Endodermal cell (in vitro differentiated cells): Measurements from ENCODE around the gene AIG1. TPM values are rescaled to one million over a fixed set of nuclear protein-coding genes. Genes with fewer than 3 reads are reported as not detected.

ENCODE experiments used
- DNase-seq: peaks from one replicate; pipeline ENCODE4 v3.0.0-alpha.2; 2017
- H3K27ac ChIP-seq: 2 replicates; pipeline ENCODE4 v1.5.1; 2013; ENCODE audit warnings: mild to moderate bottlenecking, low read depth, low read length, moderate library complexity
- H3K27me3 ChIP-seq: 2 replicates; pipeline ENCODE4 v1.6.1; 2013; ENCODE audit warnings: mild to moderate bottlenecking, low read length, moderate library complexity; ENCODE audit not compliant: insufficient read depth, control insufficient read depth, poor library complexity, severe bottlenecking
- H3K36me3 ChIP-seq: 2 replicates; pipeline ENCODE4 v1.7.0; 2013; ENCODE audit warnings: mild to moderate bottlenecking, low read length, moderate library complexity; ENCODE audit not compliant: control insufficient read depth, insufficient read depth
- H3K4me1 ChIP-seq: one replicate; pipeline ENCODE4 v1.7.0; 2013; ENCODE audit warnings: low read length; ENCODE audit not compliant: control insufficient read depth, insufficient read depth
- H3K4me3 ChIP-seq: 2 replicates; pipeline ENCODE4 v1.5.1; 2013; ENCODE audit warnings: mild to moderate bottlenecking, low read length, moderate library complexity
- H3K9ac ChIP-seq: 2 replicates; pipeline ENCODE4 v1.6.1; 2013; ENCODE audit warnings: mild to moderate bottlenecking, low read length, moderate library complexity; ENCODE audit not compliant: poor library complexity, severe bottlenecking; ENCODE audit errors: extremely low read depth
- H3K9me3 ChIP-seq: 2 replicates; pipeline ENCODE4 v1.6.1; 2013; ENCODE audit warnings: mild to moderate bottlenecking, low read length, moderate library complexity; ENCODE audit not compliant: control insufficient read depth
- H3K27ac Mint-ChIP-seq: 2 replicates; pipeline ENCODE4 v1.8.0; 2020; ENCODE audit warnings: mixed read lengths
- H3K27me3 Mint-ChIP-seq: 2 replicates; pipeline ENCODE4 v1.8.0; 2021; ENCODE audit warnings: mild to moderate bottlenecking, mixed read lengths; ENCODE audit not compliant: insufficient read depth
- H3K36me3 Mint-ChIP-seq: 2 replicates; pipeline ENCODE4 v1.8.0; 2020; ENCODE audit warnings: low read depth, mixed read lengths
- H3K4me1 Mint-ChIP-seq: 2 replicates; pipeline ENCODE4 v1.8.0; 2020; ENCODE audit warnings: mixed read lengths
- H3K4me3 Mint-ChIP-seq: 2 replicates; pipeline ENCODE4 v1.8.0; 2020; ENCODE audit warnings: mild to moderate bottlenecking, moderate library complexity, mixed read lengths
- H3K9me3 Mint-ChIP-seq: 2 replicates; pipeline ENCODE4 v1.8.0; 2020; ENCODE audit warnings: mild to moderate bottlenecking, mixed read lengths
- CTCF ChIP-seq: fragments of 200-600 bp; sonication (generic); conservative IDR thresholded peaks from 2 replicates; pipeline ENCODE4 v1.5.0; 2021; ENCODE audit warnings: antibody characterized with exemption, mild to moderate bottlenecking
- WGBS, 2 experiments: methylation state at CpG; one replicate each; pipeline versions ENCODE4 v1.1.5 to v1.1.7; 2013; ENCODE audit warnings: missing lambda C conversion rate in 2 of 2, mixed read lengths in 1 of 2; ENCODE audit not compliant: insufficient coverage in 1 of 2, insufficient read length in 1 of 2; 5-methylcytosine and 5-hydroxymethylcytosine counted together
- total RNA-seq, 2 donors: library from RNA; stranded (reverse); fragmentation: NEBNext Ultra II Directional in 1 of 2; extraction: Animal tissue kit (Norgen Biotek cat#: 25700) in 1 of 2; gene quantifications; 2 replicates in 1 of 2; 3 replicates in 1 of 2; pipeline ENCODE4 v1.2.1, GENCODE V29; 2021

Gene AIG1
- total RNA-seq, 2 donors from 2014 or later, result 23.0 to 25.2 TPM

GRCh38 chr6:143064271-143064670, 3.6 kb downstream of the AIG1 start:
- Histone ChIP-seq H3K27ac (no peak overlapping the region), H3K9me3 (no peaks in the 10 kb centered on the region), H3K27me3 (no peaks in the 10 kb centered on the region), H3K9ac (no peak overlapping the region), H3K4me1 (no peaks in the 10 kb centered on the region), H3K4me3 (no peak overlapping the region), H3K36me3 (no peaks in the 10 kb centered on the region)
- TF ChIP-seq CTCF, result no peak
- no peak for DNase-seq
- Mint-ChIP-seq H3K36me3 (no peaks in the 10 kb centered on the region), H3K9me3 (no peaks in the 10 kb centered on the region), H3K27ac (no peak overlapping the region), H3K27me3 (no peaks in the 10 kb centered on the region), H3K4me3 (no peak overlapping the region), H3K4me1 (peaks cover 19% of the 10 kb centered on the region)
- 90 to 95% methylated on average over 1 of the region's 1 CpG for WGBS, 2 experiments

- Histone ChIP-seq H3K27ac (no peak overlapping the region), H3K4me3 (no peak overlapping the region), H3K9me3 (no peaks in the 10 kb centered on the region), H3K4me1 (no peaks in the 10 kb centered on the region), H3K36me3 (no peaks in the 10 kb centered on the region), H3K27me3 (no peaks in the 10 kb centered on the region), H3K9ac (no peak overlapping the region)
- Mint-ChIP-seq H3K4me3 (no peak overlapping the region), H3K9me3 (no peaks in the 10 kb centered on the region), H3K4me1 (peaks cover 13% of the 10 kb centered on the region), H3K27ac (no peak overlapping the region), H3K27me3 (no peaks in the 10 kb centered on the region), H3K36me3 (no peaks in the 10 kb centered on the region)
- DNase-seq, result no peak
- no peak for TF ChIP-seq CTCF
- WGBS, 2 experiments, result 97% methylated on average over 4 of the region's 4 CpGs; no CpG with 5 or more reads in 1 of the 2 experiments
Observed at GRCh38 chr6:143064951-143065683, 4.4 kb downstream of the AIG1 start.

- H3K9me3 Mint-ChIP-seq, result no peaks in the 10 kb centered on the region
- no peaks in the 10 kb centered on the region for H3K36me3 Mint-ChIP-seq
- no peak for TF ChIP-seq CTCF
- Histone ChIP-seq H3K4me3 (no peak overlapping the region), H3K9me3 (no peaks in the 10 kb centered on the region), H3K36me3 (no peaks in the 10 kb centered on the region), H3K27ac (no peak overlapping the region), H3K4me1 (no peaks in the 10 kb centered on the region), H3K9ac (no peak overlapping the region), H3K27me3 (no peaks in the 10 kb centered on the region)
- peaks cover 2% of the 10 kb centered on the region for H3K4me1 Mint-ChIP-seq
- H3K4me3 Mint-ChIP-seq, result no peak overlapping the region
- WGBS, 2 experiments, result 95 to 100% methylated on average over 1 of the region's 1 CpG
- no peaks in the 10 kb centered on the region for H3K27me3 Mint-ChIP-seq
- DNase-seq, result no peak
- H3K27ac Mint-ChIP-seq, result peak overlapping the region; percentile 24
Observed at GRCh38 chr6:143068001-143068400, 7.3 kb downstream of the AIG1 start.
